Measurements from ENCODE around the gene NUS1. TPM values are rescaled to one million over a fixed set of nuclear protein-coding genes. Genes with fewer than 3 reads are reported as not detected.
"Not testable (repeated sequence)": the region's sequence is repeated elsewhere in the genome, so short reads cannot be mapped to it uniquely, and the experiment has no call there.

The NUS1 gene
- 10 to 100 TPM in 3 of 4 donors, 1 to 10 TPM in 1; 6.1 to 34.6 (median 25.8) TPM for total RNA-seq

GRCh38 chr6:117674991-117675657 lies at the start of gene NUS1:
NUS1 (plus strand) TSS chr6:117675469; CDS start chr6:117675671, 202 bp downstream.
- no peaks in the 10 kb centered on the region for H3K9me3 ChIP-seq
- H3K4me3 ChIP-seq, result peak within 1 kb of the TSS; percentile 65 to 79
- peak within 1 kb of the TSS; percentile 82 to 85 for H3K27ac ChIP-seq
- no peaks in the 10 kb centered on the region for H3K4me1 ChIP-seq
- no peaks in the 10 kb centered on the region for H3K27me3 ChIP-seq
- intact Hi-C loops (cut with DNase I; ENCODE audit: low total_unique reads), result no loop called here
- TF ChIP-seq POLR2A (IDR thresholded peaks at IDR 0.05), result peak in 1 of 2 donors; percentile 57
- TF ChIP-seq, protein P1, sequence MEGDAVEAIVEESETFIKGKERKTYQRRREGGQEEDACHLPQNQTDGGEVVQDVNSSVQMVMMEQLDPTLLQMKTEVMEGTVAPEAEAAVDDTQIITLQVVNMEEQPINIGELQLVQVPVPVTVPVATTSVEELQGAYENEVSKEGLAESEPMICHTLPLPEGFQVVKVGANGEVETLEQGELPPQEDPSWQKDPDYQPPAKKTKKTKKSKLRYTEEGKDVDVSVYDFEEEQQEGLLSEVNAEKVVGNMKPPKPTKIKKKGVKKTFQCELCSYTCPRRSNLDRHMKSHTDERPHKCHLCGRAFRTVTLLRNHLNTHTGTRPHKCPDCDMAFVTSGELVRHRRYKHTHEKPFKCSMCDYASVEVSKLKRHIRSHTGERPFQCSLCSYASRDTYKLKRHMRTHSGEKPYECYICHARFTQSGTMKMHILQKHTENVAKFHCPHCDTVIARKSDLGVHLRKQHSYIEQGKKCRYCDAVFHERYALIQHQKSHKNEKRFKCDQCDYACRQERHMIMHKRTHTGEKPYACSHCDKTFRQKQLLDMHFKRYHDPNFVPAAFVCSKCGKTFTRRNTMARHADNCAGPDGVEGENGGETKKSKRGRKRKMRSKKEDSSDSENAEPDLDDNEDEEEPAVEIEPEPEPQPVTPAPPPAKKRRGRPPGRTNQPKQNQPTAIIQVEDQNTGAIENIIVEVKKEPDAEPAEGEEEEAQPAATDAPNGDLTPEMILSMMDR (IDR thresholded peaks at IDR 0.05), result peak; percentile 81 to 89 (median 88)
- peak; percentile 96 to 97 for DNase-seq
- H3K36me3 ChIP-seq, result no peaks in the 10 kb centered on the region

- intact Hi-C loops (cut with DNase I; ENCODE audit: low total_unique reads), result no loop called here
- Histone ChIP-seq H3K4me3 (no peak overlapping the region), H3K27me3 (no peaks in the 10 kb centered on the region), H3K4me1 (no peaks in the 10 kb centered on the region), H3K9me3 (no peaks in the 10 kb centered on the region), H3K27ac (no peak overlapping the region), H3K36me3 (no peaks in the 10 kb centered on the region)
- no peak for DNase-seq
- TF ChIP-seq POLR2A (IDR thresholded peaks at IDR 0.05), result no peak
- TF ChIP-seq, protein P1 (IDR thresholded peaks at IDR 0.05), result no peak
Measured at GRCh38 chr6:117627533-117627932, 47.7 kb upstream of the NUS1 start.

- H3K27ac ChIP-seq, result no peak overlapping the region
- DNase-seq, result no peak
- no peaks in the 10 kb centered on the region for H3K27me3 ChIP-seq
- intact Hi-C loops (cut with DNase I; ENCODE audit: low total_unique reads), result no loop called here
- H3K4me3 ChIP-seq, result no peak overlapping the region
- no peaks in the 10 kb centered on the region for H3K36me3 ChIP-seq
- H3K9me3 ChIP-seq, result no peaks in the 10 kb centered on the region
- no peaks in the 10 kb centered on the region for H3K4me1 ChIP-seq
- TF ChIP-seq, protein P1 (IDR thresholded peaks at IDR 0.05), result no peak
Measured at GRCh38 chr6:117629119-117629660, 46.1 kb upstream of the NUS1 start.

DNA sequence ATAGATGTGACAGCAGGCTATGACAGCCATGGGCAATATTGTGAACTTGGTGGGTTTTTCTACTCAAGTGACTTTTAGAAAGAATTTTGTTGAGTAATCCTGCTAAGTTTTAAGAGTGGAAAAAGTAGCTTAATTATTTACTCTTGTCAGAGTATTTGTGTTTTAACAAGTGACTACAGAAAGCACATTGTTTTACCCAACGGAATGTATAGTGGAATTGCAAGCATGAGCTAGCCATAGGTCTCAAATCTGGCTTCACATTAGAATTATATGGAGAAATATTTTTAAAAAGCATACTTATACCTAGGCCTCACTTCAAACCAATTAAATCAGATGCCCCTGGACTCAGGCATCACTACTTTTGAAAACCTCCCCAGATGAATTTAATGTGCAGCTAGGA lies 37.5 kb upstream of the NUS1 start:
- intact Hi-C loops (cut with DNase I; ENCODE audit: low total_unique reads), result no loop called here
- Histone ChIP-seq H3K4me3 (no peak overlapping the region), H3K27ac (no peak overlapping the region), H3K36me3 (no peaks in the 10 kb centered on the region), H3K9me3 (no peaks in the 10 kb centered on the region), H3K27me3 (no peaks in the 10 kb centered on the region), H3K4me1 (no peaks in the 10 kb centered on the region)
- TF ChIP-seq, protein P1 (IDR thresholded peaks at IDR 0.05), result no peak
- no peak for TF ChIP-seq POLR2A (IDR thresholded peaks at IDR 0.05)
- no peak for DNase-seq

- Histone ChIP-seq H3K4me1 (no peaks in the 10 kb centered on the region), H3K27me3 (no peaks in the 10 kb centered on the region), H3K27ac (no peak overlapping the region), H3K9me3 (no peaks in the 10 kb centered on the region), H3K4me3 (no peak overlapping the region), H3K36me3 (no peaks in the 10 kb centered on the region)
- TF ChIP-seq, protein P1 (IDR thresholded peaks at IDR 0.05), result no peak
- TF ChIP-seq POLR2A (IDR thresholded peaks at IDR 0.05), result no peak
- DNase-seq, result no peak
- intact Hi-C loops (cut with DNase I; ENCODE audit: low total_unique reads), result no loop called here
Measured at GRCh38 chr6:117642976-117643375, 32.3 kb upstream of the NUS1 start.

- DNase-seq; H3K27me3 ChIP-seq; H3K9me3 ChIP-seq; H3K4me1 ChIP-seq; H3K27ac ChIP-seq; H3K4me3 ChIP-seq; H3K36me3 ChIP-seq; intact Hi-C loops (cut with DNase I; ENCODE audit: low total_unique reads): not testable (repeated sequence)
Measured at GRCh38 chr6:117651984-117652383, 23.3 kb upstream of the NUS1 start.

Measured in uterus (tissue), 4 donors.